ENCODE results near the gene SIRT6.

DNA sequence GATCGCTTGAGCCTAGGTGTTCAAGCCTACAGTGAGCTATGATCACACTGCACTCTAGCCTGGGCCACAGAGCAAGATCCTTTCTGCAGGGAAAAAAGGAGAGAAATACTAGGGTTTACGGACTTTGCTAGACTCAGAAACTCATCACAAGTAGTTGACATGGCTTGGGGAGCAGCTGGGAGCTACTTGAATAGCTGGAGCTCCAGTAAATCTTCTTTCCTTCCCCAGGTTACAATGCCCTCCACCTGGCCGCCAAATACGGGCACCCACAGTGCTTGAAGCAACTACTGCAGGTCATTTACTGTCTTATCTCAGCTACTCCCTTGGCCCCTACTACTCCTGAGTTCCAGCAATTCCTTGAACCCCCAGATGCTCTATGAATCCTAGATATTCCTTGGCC, 19.4 kb upstream of the SIRT6 start:
- TF ChIP-seq POLR2A (IDR thresholded peaks at IDR 0.05) (no peak), POLR2AphosphoS5 (IDR thresholded peaks at IDR 0.05) (no peak)
- TF ChIP-seq, protein P1, sequence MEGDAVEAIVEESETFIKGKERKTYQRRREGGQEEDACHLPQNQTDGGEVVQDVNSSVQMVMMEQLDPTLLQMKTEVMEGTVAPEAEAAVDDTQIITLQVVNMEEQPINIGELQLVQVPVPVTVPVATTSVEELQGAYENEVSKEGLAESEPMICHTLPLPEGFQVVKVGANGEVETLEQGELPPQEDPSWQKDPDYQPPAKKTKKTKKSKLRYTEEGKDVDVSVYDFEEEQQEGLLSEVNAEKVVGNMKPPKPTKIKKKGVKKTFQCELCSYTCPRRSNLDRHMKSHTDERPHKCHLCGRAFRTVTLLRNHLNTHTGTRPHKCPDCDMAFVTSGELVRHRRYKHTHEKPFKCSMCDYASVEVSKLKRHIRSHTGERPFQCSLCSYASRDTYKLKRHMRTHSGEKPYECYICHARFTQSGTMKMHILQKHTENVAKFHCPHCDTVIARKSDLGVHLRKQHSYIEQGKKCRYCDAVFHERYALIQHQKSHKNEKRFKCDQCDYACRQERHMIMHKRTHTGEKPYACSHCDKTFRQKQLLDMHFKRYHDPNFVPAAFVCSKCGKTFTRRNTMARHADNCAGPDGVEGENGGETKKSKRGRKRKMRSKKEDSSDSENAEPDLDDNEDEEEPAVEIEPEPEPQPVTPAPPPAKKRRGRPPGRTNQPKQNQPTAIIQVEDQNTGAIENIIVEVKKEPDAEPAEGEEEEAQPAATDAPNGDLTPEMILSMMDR (IDR thresholded peaks at IDR 0.05 in 8 of 11, conservative IDR thresholded peaks at IDR 0.05 in 3 of 11): no peak

Measured in spleen (tissue), 7 donors.